HPDE6-E6E7 (cell line): ENCODE data around the gene NDRG4.
A peak's percentile ranks its signal among the peaks of the same experiment; 100 is the strongest.

ENCODE experiments used
- DNase-seq: peaks from one replicate; pipeline ENCODE4 v3.0.0; 2011; ENCODE audit warnings: missing footprints; ENCODE audit errors: extremely low spot score

NDRG4 gene

DNA sequence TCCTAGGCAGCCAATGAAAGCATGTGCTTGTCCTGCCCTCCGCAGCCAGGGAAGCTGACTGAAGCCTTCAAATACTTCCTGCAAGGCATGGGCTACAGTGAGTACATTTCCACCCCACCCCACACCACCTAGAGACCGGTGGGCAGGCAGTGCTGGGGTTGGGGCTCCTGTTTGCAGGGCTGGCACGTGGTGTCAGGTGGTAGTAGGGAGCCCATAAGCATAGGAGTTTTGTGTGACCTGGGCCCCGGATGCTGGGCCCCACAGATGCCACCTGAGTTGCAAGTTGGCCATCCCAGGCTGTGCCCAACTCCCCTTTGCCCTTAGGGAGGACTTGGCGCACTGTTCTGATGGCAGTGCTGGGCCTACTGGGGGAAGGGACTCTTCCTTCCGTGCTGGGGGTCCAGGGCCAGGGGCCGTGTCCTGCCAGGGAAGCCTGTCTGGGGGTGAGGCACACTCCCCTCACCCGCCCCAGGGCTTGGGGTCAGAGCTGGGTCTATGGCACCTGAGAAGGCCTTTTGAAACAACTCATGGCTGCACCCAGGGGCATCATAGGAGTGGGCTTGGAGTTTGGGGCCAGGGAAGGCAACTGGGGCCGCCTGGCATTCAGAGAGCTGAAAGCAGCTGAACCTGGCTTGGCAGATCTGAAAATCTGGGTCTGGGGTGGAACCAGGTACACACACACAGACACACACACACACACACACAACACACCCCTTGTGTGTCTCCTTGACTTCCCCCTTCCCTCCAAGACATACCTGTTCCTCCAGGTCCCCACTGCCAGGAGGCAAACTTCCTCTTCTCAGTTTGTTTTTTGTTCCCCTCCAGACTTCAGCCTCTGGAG is 9.5 kb downstream of the NDRG4 start:
- DNase-seq: no peak

DNA sequence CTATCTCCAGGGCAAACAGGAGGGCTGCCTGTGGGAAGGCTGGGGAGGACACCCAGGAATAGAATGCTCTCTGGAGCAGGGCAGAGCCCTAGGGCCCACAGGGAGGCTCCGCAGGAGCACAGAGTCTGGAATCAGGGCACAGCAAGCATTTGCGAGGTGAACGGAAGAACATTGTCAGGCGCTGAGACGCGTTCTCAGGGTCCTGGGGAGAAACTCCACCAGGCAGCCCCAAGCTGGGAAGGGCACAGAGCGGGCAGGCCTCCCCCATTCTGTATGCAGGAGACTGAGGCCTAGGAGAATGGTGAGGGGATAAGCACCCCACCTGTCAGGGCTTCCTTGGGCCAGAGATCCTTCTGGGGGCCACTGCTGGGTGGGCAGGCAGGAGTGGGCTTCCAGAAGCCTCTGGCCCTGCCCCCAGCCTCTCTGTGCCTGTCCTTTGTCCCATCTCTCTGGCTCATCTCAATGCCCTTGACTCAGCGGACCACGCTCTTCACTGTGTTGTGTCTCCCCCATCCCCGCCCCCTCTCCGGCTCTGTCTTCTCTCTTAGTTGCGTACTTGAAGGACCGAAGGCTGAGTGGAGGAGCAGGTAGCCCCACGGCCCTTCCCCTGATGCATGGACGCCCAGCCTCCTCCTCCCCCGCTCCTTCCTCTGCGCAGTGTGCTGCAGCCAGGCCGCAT is 10.3 kb downstream of the NDRG4 start:
- no peak for DNase-seq

- no peak for DNase-seq
Measured at GRCh38 chr16:58510776-58511628, 11.1 kb downstream of the NDRG4 start.

DNA sequence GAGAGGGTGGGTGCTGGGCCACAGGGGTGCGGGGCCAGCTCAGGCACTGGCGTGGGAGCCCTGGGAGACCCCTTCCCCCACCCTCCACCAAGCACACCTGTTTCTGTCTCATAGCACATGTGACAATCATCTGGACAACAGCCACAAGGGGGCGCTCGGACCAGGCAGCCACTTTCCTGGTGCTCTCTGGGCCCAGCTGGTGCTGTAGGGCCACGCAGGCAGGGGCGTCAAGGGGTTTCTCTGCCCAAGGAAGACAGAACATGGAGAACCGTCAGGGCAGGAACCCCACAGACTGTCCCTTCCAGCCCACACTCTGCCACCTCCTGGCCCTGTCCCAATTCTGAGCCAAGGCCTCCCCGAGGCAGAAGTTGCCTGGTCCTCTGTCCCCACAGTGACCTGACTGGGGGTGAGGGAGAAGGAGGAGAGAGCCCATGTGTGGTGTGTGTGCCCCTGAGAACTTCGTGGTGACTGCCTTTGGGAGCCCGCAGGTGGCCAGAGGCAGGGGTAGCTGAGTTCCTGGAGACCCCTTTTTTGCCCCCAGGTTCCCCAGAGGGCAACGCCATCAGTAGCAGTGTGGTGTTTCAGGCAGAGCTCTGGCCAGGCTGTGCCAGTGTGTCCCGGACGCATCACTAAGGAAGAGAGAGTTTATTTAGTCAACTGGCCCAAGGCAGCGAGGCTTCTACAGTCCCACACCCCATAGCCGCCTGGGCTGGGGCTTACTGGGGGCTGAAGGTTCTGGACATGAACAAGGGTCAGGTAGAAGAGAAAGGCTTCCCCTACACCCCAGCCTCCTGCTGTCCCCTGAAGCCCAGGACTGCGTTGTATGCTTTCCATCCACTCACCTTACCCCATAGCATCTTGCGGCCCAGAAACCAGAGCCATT is 12.2 kb downstream of the NDRG4 start:
- peak; percentile 60 for DNase-seq

DNA sequence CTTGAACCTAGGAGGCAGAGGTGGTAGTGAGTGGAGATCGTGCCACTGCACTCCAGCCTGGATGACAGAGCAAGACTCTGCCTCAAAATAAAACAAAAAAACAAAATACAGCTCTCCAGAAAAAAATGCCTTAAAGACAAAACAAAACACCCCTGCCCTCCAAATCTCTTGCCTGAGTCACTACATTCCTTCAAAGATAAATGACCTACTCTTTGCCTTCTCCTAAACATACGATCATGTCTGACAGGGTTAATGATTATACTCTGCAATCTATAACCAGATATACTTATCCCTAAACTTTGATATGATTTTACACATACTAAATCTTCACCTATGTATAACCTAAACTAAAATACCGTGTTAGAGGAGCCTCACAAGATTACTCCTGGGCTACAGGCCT is 13.9 kb downstream of the NDRG4 start:
- no peak for DNase-seq

DNA sequence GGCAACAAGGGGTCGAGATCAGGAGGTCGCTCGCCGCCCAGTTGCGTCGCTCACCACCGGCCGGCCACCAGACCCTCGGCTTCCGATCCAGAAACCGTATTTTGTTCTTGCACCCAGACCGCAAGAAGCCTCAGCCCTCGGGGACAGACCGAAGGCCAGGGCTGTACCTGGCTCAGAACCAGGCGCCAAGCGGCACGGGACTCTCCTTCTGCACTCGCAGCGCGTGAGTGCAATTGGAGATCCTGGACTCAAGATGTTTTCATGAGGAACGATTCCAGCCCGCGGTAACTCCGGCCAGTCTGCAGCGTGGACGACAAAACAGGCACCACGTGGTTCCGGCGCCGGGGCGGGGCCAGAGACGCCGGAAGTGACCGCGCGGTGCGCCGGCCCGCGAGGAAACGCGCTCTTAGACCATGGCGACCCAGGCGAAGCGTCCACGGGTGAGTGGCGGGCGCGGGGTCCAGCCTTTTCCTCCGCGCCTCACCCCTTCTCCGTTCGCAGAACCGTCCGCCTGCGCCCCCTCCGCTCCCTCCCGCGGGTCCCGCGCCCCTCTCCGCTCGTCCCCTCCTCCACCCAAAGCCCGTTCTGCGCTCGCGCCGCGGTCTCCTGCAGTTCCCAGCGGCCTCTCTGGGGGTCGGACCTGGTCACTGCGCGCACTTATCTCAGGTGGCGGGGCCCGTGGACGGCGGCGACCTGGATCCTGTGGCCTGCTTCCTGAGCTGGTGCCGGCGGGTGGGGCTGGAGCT is 15.4 kb downstream of the NDRG4 start, which contains the start of gene SETD6:
Gene SETD6 (plus strand): TSS at position 393 of the 746 bp plus-strand sequence. CDS start 21 bp downstream, at position 414.
- peak; percentile 83 for DNase-seq

GRCh38 chr16:58515871-58516767 is 16.2 kb downstream of the NDRG4 start:
- DNase-seq: peak; percentile 71

GRCh38 chr16:58516768-58517107 is 16.8 kb downstream of the NDRG4 start:
- no peak for DNase-seq

DNA sequence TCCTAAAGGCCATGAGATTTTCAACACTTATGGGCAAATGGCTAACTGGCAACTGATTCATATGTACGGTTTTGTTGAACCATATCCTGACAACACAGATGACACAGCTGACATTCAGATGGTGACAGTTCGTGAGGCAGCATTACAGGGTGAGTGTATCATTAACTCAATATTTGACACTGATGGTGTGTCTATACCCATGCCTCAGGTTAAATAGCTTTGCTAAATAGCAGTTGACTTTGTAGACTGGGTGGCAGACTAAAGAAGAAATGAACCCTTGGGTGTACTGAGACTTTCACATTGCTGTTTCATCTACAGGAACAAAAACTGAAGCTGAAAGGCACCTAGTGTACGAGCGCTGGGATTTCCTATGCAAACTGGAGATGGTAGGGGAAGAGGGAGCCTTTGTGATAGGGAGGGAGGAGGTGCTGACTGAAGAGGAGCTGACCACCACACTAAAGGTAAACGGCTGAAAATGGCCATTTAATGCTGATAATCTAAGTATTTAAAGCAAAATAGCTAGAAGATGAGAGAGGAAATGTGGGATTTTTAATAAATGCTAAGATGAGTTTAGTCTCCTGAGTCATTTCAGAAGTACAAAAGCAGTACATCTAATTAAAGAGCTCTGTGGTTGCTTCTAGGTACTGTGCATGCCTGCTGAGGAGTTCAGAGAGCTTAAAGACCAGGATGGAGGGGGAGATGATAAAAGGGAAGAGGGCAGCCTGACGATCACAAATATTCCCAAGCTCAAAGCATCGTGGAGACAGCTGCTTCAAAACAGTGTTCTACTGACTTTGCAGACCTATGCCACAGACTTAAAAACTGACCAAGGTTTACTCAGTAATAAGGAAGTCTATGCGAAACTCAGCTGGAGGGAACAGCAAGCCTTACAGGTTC is 18.4 kb downstream of the NDRG4 start:
- DNase-seq: no peak

DNA sequence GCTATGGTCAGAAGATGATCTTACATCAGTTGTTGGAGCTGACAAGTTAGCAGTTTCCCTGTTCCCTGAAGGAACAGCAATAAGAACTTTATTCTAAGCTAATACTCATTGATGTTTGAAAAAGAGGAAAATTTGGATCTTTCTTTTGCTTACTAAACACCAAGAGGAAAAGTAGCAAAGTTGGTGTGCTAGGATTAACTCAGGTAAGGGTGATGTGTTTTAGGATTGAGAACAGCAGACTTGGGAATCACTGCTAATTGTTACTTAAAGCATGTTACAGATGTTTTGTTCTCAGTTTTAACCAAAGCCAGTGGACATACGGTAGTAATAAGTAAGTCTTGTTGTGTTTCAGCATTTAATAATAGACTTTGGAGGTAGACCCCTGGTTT is 19.0 kb downstream of the NDRG4 start:
- DNase-seq: no peak

- DNase-seq: no peak
Measured at GRCh38 chr16:58519707-58520106, 19.8 kb downstream of the NDRG4 start.

DNA sequence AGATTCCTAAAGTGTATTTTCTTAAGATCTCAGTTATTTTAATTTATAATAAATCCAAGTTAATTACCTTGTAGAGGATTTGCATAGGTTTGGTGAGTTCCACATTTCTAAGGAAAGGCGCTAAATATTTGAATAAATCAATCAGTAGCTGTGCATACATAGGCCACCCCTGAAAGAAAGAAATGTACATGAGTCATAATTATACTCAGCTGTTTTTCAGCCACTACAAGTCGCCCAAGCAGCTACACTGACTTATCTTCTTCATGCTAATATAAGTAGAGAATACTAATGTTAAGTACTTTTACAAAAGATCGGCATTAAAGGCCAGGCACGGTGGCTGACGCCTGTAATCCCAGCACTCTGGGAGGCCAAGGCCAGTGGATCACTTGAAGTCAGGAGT is 30.2 kb downstream of the NDRG4 start:
- DNase-seq: no peak

DNA sequence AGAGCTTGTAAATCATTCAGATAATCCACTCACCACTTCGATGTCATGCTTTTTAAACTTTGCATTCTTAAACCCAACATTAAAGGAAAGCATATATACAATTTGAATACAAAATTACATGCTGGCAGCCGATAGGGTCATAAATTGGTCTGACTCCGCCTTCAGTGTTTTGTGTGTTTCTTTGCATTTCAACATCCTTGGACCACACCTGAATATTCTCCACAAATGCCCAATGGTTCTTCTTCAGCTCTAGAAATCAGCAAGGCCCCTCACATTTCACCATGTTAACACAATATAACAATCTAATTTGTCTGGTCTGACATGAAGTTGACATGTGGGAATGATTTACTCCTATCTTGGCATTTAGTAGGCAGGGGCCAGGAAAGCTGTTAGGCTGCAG is 32.5 kb downstream of the NDRG4 start:
- no peak for DNase-seq

GRCh38 chr16:58533751-58534470 is 34.0 kb downstream of the NDRG4 start:
- DNase-seq: no peak

DNA sequence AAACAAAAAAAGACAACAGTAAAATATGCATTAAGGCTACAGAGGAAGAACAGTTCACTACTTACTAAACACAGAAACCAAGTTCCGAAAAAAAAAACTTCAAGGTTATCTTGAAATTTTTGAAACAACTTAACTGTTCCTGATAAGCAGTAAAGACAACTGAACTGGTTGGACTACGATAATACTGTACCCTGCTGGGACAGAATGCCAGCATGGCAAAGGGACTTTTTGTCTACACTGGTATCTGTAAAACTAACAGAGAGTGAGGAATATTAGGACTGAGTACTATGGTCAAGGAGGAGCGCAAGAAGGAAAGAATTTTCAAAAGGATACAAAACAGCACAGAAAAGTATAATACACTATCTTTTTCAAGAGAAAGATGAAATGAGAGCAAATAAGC is 35.2 kb downstream of the NDRG4 start:
- no peak for DNase-seq

GRCh38 chr16:58536278-58536677 is 36.3 kb downstream of the NDRG4 start:
- no peak for DNase-seq

- DNase-seq: no peak
Measured at GRCh38 chr16:58537124-58537906, 37.4 kb downstream of the NDRG4 start.
